ENCODE data around the gene PPP1R1B. TPM values are rescaled to one million over a fixed set of nuclear protein-coding genes. Genes with fewer than 3 reads are reported as not detected.

PPP1R1B gene
- total and polyA plus RNA-seq, 7 donors = 4.2 to 280 (median 12.1) TPM

GRCh38 chr17:39597372-39598046 is 29.2 kb upstream of the PPP1R1B start:
- no peak overlapping the region for H3K27ac ChIP-seq
- H3K4me3 ChIP-seq = no peak overlapping the region
- H3K4me1 ChIP-seq = peaks cover 0 to 18% (median 14%) of the 10 kb centered on the region in 4 donors
- no peak for DNase-seq
- intact Hi-C loops (cut with DNase I) = no loop called here
- no peaks in the 10 kb centered on the region for H3K9me3 ChIP-seq
- no peaks in the 10 kb centered on the region for H3K36me3 ChIP-seq
- peaks cover 51 to 98% (median 80%) of the 10 kb centered on the region in 3 donors for H3K27me3 ChIP-seq
- 9 to 10% methylated on average over 22 of the region's 22 CpGs for WGBS, 2 donors
- TF ChIP-seq EP300 (IDR thresholded peaks at IDR 0.05) (no peak), POLR2A (IDR thresholded peaks at IDR 0.05) (no peak), POLR2AphosphoS5 (IDR thresholded peaks at IDR 0.05) (no peak)
- TF ChIP-seq, protein P1, sequence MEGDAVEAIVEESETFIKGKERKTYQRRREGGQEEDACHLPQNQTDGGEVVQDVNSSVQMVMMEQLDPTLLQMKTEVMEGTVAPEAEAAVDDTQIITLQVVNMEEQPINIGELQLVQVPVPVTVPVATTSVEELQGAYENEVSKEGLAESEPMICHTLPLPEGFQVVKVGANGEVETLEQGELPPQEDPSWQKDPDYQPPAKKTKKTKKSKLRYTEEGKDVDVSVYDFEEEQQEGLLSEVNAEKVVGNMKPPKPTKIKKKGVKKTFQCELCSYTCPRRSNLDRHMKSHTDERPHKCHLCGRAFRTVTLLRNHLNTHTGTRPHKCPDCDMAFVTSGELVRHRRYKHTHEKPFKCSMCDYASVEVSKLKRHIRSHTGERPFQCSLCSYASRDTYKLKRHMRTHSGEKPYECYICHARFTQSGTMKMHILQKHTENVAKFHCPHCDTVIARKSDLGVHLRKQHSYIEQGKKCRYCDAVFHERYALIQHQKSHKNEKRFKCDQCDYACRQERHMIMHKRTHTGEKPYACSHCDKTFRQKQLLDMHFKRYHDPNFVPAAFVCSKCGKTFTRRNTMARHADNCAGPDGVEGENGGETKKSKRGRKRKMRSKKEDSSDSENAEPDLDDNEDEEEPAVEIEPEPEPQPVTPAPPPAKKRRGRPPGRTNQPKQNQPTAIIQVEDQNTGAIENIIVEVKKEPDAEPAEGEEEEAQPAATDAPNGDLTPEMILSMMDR (IDR thresholded peaks at IDR 0.05) = no peak

- no peak for DNase-seq
- Histone ChIP-seq H3K4me1 (peaks cover 0 to 18% (median 14%) of the 10 kb centered on the region in 4 donors), H3K9me3 (no peaks in the 10 kb centered on the region), H3K27me3 (peaks cover 51 to 100% (median 85%) of the 10 kb centered on the region in 3 donors), H3K36me3 (no peaks in the 10 kb centered on the region), H3K27ac (no peak overlapping the region), H3K4me3 (no peak overlapping the region)
- WGBS, 2 donors = 9 to 12% methylated on average over 13 of the region's 13 CpGs
- intact Hi-C loops (cut with DNase I) = no loop called here
- TF ChIP-seq EP300 (IDR thresholded peaks at IDR 0.05) (no peak), POLR2AphosphoS5 (IDR thresholded peaks at IDR 0.05) (no peak), POLR2A (IDR thresholded peaks at IDR 0.05) (no peak)
- TF ChIP-seq, protein P1 (IDR thresholded peaks at IDR 0.05) = no peak
These were observed 28.7 kb upstream of the PPP1R1B start for GRCh38 chr17:39598047-39598481.

DNA sequence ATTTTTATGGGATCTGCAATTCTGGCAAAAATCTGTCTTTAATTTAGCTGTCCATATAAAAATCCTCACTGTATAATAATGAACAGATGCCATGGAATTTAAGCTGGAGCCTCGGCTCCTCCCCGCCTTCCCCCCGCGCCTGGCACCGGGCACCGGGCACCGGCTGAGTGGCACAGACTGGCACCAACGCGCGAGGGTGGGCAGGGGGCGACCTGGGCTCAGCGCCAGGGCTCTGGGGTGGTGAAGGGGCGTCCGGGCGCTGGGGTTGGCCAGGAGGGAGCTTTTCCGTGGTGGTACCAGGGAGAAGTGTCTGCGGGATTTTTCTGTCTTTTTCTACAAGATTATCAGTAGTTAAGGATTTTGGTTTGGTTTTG is 28.1 kb upstream of the PPP1R1B start:
- peaks cover 52 to 100% (median 91%) of the 10 kb centered on the region in 3 donors for H3K27me3 ChIP-seq
- WGBS, 2 donors = 3 to 5% methylated on average over 17 of the region's 17 CpGs
- no peak overlapping the region for H3K4me3 ChIP-seq
- intact Hi-C loops (cut with DNase I) = no loop called here
- no peaks in the 10 kb centered on the region for H3K36me3 ChIP-seq
- H3K9me3 ChIP-seq = no peaks in the 10 kb centered on the region
- DNase-seq = no peak
- TF ChIP-seq POLR2A (IDR thresholded peaks at IDR 0.05) (no peak), POLR2AphosphoS5 (IDR thresholded peaks at IDR 0.05) (no peak)
- TF ChIP-seq, protein P1 (IDR thresholded peaks at IDR 0.05) = no peak
- peaks cover 0 to 18% (median 14%) of the 10 kb centered on the region in 4 donors for H3K4me1 ChIP-seq
- H3K27ac ChIP-seq = no peak overlapping the region

DNA sequence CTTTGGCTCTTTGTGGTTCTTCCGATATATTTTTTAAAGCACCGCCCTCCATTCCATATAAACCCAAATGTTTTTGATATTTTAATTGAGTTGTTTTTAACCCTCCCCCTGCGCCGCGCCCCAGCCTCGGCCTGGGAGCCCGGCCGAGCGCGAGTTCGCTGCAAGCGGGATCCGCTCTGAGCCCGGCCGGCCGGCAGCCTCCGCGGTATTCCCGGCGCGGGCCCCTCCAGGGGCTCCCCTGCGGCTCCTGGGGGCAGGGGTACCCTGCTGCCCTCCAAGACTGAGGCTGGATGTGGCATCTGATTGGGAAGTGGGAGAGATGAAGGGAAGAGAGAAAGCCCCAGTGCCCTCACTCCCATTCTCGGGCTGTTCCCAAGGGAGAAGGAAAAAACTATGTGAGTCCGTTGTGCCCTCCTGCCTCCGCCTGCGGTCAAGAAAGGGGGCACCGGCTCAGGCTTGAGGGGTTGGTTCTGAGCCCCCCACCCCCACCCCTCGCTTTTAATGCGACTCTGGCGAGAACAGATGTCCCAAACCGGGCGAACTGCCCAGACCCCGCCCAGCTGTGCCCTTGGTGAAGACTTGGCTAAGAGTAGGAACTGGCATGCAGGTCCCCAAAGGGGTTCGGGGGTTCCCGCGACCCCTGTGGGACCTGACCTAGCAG is 27.6 kb upstream of the PPP1R1B start:
- Histone ChIP-seq H3K27ac (no peak overlapping the region), H3K4me1 (peaks cover 0 to 20% (median 16%) of the 10 kb centered on the region in 4 donors), H3K4me3 (no peak overlapping the region), H3K36me3 (no peaks in the 10 kb centered on the region), H3K9me3 (no peaks in the 10 kb centered on the region), H3K27me3 (peaks cover 57 to 100% (median 96%) of the 10 kb centered on the region in 3 donors)
- intact Hi-C loops (cut with DNase I) = no loop called here
- DNase-seq = no peak
- TF ChIP-seq POLR2AphosphoS5 (IDR thresholded peaks at IDR 0.05) = no peak
- TF ChIP-seq POLR2A (IDR thresholded peaks at IDR 0.05) = no peak
- TF ChIP-seq, protein P1 (IDR thresholded peaks at IDR 0.05) = no peak
- no peak for TF ChIP-seq EP300 (IDR thresholded peaks at IDR 0.05)
- 2 to 3% methylated on average over 36 of the region's 36 CpGs for WGBS, 2 donors

Data from sigmoid colon (tissue), 7 donors.